ENCODE data around the gene PSMG4. TPM values are rescaled to one million over a fixed set of nuclear protein-coding genes. Genes with fewer than 3 reads are reported as not detected.

The PSMG4 gene
- total RNA-seq, 1 donor from 2014 or later: 26.3 TPM

DNA sequence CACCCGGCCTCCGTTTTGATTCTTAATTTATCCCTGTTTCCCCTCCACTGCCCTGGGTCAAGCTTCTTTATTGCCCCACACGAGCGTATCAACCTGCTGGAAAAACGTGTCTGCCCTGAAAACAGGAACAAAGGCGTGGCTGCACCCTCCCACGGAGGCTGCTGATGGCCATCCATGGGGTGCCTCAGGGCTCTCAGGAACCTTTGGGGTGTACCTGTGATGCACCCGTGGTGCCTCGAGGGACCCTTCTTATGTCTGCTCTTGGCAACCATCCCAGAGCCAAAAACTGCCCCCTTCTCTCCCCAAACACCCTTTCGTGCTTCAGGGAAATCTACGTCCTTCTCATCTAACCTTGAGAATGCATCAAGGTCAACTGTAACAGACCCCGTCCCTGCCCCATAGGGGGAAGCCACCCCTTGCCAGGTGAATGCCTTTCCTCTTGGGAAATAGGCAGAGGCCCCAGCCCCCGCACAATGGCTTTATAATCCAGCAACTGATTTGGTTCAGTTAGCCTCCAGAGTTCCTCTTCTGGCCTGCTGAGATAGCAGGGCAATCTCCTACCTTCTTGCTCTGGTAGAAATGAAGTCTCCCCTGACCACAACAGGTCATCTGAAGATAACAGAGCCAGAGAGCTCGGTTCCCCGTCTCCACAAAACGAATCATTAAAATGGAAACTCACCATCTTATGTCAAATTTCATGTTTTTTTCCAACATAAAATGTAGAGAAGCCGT is 29.4 kb downstream of the PSMG4 start:
- intact Hi-C loops (cut with micrococcal nuclease): no loop called here

DNA sequence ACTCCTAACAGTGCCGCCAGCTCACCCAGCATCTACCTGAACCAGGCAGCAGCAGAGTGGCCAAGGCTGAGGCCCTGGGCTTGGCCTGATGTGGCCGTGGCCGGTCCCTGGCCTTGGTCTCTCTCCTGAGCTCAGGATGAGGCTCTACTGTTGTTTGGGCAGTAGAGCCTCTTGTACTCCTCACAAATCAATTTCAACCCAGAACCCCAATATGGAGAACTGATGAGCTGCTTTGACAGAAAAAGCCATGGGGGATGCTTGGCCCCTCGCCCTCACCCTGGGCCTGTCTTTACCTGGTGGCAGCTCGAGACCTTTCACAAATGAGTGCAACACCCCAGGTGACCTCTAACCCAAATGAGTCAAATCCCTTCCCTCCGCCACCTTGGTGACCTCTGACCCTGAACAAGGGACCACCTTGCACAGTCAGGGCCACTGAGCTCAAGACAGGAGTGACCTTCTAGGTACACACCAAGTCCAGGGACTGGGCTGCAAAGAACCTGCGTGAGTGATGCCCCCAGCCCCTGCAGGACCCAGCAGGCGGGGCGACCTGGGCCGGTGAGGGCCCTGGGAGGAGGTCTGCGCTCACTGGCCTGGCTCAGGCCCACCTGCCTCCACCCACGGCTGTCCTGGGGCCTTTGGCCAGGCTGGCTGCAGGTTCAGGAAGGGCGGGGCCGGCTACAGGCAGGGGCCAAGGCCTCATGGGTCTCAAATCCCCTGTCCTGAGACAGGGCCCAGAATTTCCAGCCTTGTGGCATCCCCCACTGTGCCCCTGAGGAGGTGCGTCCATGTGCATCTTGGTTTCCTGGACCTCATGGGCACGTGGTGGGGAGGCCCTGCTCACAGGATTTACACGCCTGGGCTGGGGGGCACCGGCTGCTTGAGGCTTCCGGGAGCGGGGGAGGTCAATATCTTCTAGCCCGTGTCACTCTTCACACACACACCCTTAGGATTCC is 30.2 kb downstream of the PSMG4 start:
- intact Hi-C loops (cut with micrococcal nuclease): no loop called here

DNA sequence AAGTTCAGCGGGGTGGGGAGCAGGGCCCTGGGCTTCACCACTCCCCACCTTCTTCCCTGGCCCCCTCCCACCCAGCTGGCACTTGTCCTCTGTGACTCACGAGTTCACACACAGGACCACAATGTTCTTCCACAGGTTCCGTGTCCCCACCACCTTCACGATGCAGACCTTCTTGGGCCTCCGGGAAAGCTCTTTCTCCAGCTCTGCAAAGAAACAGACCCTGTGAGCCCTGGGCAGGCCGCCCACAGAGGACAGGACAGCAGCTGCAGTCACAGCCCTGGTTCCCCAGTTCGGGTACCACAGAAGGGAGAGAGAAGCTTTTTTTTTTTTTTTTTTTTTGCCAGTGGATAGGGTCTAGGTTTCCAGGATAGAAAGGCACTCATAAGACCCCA is 30.9 kb downstream of the PSMG4 start:
- intact Hi-C loops (cut with micrococcal nuclease): no loop called here

DNA sequence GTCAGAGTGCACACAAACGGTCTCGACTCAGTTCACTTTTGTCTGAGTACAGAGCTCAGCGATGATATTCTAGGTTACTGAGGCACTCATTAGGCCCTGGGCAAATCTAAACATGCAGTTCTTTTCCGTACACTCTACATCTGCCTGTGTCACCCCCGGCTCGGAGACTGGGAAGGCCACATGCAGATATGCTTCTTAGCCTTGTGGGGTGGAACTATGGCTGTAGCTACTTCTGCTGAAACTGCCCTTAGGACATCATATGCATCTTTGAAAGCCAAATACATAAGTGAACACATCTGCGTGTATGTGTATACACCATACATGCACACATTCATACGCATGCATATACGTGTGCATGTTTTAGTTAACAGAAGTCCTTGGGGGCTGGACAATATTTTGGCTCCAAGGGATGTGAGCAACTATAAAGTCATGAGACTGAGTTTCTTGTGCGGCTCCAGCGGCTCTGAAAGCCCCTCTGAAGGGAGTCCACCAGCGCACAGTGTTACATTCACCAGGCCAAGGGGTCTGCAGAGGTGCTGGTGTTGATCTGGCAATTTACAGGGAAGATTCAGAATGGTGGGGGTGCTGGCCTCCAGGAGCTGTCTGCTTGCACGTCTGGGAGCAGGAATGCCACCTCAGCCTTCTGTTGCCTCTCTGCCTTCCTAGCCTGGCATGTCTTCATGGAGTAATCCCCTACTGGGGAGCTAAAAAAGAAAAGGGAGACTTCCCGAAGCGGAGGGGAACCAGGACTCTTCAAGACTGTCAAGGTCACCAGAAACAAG is 31.6 kb downstream of the PSMG4 start:
- intact Hi-C loops (cut with micrococcal nuclease): no loop called here

DNA sequence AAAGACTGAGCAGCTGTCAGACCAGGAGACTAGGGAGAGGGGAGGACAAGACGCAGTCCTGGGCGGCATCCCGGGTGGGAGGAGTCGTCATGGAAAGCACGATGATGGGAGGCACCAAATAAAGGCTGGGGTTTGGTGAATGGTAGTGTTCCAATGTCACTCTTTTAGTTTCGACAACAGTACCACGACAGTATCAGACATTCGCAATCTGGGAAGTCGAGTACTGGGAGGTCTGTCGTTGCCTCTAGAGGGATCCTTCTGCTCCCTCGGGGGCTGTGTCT is 32.1 kb downstream of the PSMG4 start:
- intact Hi-C loops (cut with micrococcal nuclease): no loop called here

DNA sequence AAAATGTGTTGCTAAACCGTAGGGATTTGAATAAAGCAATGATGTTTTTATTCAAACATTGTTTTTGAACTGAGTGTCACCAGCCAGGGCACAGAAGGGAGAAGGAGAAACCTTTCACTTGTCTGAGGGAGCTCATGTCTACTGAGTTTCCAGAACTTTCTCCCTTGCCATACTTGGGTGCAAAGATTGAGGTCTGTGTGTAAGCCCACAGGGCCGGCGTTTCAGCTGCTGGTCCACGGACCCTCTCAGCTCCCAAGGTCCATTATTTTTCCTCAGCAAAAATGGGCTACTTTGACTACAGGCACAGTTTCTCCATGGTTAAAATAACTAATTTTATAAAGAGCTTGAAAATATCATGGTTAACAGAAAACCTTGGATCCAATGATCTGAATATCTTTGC is 32.6 kb downstream of the PSMG4 start:
- intact Hi-C loops (cut with micrococcal nuclease): no loop called here

DNA sequence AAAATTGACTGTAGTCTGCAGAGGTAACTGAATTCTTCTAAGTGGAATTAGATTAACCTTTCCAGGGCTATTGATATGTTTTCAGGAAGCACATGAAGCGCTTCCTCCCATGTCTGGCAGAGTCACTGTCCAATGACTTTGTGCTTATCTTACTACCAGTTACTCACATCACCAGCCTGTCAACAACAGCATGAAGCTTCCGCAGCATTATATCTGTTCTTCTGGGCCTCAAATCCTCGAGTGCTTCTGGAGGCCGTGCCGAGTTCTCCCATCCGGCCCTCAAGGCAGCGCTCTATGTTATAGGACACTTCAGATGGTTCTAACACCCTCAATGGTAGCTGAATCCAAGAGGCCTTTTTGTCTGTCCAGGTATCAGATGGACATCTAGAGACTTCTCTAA is 33.2 kb downstream of the PSMG4 start:
- intact Hi-C loops (cut with micrococcal nuclease): no loop called here

DNA sequence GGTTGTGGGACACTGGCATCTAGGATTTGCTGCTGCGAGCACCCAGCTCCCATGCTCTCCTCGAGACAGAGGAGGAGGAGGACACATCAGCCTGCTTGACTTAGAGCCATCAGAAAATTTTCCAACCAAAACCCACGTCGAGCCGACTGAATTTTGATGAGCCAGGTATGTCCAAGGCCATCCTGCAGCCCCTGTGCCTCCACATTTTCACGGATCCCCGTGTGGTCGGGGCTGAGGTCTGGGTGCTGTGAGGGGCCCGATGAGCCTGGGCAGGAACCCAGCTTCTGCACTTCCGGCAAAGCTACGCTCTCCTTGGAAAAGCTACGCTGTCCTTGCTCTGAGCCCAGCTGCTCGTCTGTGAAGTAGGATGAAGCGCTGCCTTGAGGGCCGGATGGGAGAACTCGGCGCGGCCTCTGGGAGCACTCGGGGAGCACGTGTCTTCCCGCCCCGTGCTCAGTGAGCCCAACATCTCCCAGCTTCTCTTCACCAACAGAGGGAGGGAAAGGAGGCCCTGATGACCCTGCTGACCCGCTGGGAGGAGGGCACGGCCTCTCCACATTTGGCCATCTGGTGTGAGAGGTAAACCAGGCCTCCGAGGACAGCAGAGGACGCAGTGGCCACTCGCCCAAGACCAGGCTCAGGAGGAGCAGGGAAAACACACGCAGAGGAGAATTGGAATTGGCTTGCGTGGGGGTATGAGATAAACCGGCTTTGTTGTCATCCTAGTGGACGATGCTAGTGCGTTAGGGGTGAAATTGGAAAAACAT is 33.9 kb downstream of the PSMG4 start:
- intact Hi-C loops (cut with micrococcal nuclease): no loop called here

DNA sequence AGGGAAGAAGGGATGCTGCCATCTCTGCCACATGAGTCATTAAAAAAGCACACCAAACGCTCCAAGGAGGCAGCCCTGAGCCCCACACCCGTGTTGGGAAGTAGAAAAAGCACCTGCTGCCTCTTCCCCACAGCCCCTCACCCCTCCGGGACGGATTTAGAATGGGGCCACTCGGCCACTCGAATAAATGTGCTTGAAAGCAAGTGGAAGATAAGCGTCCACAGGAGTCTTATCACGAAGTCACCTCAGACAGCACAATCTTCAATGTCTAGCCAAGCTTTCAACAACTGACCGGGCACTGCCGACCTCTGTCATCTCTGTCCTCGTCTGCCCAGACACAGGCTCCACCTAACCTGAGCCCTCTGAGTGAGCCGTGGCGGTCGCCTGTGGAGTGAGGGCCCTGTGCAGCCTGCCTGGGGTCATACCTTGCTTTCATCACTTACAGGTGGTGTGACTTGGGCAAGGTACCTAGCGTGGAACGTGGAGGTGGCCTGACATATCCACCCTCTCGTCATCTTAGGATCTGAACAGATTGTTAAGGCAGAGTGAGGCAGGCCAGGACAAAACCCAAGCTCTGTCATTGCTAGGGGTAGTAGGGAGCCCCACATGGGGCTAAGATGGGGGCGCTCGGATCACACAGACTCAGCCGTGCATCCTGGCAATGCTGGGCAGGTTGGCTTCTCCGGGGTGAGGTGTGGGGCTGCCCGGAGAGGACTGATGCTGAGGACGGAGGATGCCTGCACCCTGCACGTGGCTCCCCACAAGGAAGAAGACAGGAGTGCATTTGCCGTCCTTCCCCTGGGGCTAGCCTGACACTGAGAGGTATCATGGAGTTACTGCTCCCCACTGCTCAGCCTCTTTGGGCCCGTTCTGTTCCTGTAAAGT is 34.8 kb downstream of the PSMG4 start:
- intact Hi-C loops (cut with micrococcal nuclease): no loop called here

DNA sequence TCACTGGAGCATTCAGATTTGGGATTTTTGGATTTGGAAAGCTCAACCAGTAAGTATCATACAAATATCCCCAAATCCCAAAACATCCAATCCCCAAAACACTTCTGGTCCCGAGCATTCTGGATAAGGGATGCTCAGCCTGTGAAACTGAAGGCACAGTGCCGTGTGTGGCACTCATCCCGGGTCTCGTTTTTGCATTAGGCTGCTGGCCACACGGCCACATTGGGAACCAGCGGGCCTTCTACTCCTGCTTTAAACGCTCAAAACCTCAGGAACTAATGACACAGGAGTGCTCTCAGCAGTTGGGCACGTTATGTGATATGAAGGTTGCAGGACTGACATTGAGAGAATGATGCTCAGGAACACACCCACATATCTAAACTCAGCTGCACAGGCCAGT is 35.6 kb downstream of the PSMG4 start:
- intact Hi-C loops (cut with micrococcal nuclease): no loop called here

DNA sequence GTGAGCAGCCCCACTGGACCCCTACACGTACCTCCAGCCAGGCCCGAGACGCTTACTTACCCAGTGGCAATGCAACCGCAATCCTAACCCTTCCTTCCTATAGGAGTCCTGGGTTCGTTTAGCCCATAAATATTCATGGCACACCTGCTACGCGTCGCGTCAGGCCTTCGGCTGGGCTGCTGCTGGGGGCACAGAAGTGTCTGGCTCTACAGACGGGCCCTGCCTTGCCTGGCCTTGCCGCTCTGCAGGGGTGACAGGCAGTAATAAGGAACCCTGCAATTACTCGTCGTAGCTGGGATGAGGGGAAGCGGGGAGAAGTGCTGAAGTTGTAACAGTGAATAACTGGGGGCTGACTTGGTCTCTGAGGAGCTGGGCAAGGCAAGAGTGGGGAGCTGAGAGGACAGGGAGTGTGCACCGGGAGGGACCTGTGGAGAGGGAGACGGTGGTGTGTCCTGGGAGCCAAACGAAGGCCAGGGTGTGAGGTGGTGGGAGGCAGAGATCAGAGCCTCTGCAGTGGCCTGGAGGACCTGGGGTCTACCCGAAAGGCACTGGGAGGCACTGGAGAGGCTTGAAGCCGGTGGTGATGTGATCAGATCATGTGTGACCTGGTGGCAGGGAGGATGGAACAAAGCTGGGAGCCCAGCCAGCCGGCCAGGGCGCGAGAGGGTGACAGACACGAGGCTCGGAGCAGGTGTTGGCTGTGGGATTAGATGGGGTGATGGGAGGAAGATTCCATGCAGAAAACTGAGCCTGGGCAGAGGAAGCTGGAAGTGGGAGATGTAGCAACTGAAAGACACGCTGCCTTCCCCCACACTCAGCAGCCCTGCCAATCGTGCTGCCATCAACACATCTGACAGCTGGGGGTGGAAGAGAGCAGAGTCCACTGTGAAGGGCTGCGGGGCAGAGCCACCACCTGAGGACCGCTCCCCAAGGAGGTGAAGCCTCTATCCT is 36.4 kb downstream of the PSMG4 start:
- intact Hi-C loops (cut with micrococcal nuclease): no loop called here

DNA sequence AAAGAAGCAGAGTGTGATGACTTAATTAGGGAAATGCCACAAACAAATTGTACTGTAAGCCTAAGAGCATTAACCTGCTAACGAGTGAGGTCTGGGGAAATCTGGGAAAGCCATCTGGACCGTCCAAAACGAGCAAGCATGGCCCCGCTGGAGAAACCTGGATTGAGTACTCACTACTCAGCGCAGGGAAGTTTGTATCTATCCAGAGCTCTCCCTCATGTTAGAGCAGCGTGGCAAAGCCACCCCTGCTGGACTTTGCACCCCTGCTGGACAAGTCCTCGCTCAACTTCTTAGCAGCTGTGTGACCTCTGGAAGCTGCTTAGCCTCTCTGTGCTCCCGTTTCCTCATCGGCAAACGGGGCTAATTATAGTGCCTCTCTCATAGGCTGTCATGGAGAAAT is 37.3 kb downstream of the PSMG4 start:
- intact Hi-C loops (cut with micrococcal nuclease): no loop called here

DNA sequence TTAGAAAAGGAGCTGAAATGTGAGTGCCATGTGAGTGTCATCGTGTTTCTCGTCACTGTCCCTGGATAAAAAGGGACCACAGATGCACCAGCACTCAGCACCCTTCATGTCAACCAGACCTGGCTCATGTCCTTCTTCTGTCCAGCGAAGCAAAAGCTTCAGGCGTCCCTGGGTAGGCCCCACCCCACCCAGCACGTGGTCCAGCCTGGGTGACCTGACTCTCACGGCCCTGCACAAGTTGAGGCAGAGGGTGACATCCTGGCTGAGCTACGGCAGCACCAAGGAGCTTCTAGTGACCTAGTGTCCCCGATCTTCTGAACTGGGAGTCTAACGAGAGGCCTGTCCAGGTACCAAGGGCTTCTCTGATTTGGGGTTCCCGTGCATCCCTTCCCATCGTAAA is 37.8 kb downstream of the PSMG4 start:
- intact Hi-C loops (cut with micrococcal nuclease): no loop called here

DNA sequence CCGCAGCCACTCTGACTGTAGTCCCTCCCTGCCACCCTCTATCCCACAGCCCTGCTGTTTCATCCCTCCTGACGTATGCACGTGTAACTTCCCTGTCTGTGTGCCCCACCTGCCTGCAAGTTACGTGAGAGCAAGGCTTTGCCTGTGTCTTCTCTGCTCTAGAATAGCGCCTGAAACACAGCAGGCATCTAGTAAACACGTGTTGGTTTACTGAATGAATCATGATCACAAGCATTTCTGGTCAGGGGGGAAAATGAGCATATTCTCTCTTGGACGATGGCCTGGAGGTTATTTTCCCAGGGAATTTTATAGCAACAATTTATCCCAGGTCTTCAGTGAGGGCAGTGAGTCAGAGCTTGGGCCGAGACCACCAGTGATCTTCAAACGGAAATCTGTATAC is 38.3 kb downstream of the PSMG4 start:
- intact Hi-C loops (cut with micrococcal nuclease): no loop called here

DNA sequence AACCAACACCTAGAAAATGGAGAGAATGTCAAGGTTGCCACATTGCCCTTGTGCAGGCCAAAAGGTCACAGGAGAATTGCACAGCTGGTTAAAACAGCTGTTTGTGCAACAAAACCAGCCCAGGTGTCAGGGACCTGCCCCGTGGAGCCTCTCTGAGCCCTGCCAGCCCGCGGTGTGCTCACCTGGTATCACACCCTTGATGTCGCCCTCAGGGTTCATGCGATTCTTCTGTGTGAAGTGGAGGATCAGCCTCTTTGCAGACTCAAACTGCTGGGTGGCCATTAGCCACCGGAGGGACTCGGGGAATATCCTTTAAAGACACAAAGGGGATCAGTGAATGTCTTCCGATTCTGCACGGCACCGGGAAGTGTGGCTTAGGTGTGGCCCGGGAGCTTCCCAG is 39.2 kb downstream of the PSMG4 start:
- intact Hi-C loops (cut with micrococcal nuclease): no loop called here

DNA sequence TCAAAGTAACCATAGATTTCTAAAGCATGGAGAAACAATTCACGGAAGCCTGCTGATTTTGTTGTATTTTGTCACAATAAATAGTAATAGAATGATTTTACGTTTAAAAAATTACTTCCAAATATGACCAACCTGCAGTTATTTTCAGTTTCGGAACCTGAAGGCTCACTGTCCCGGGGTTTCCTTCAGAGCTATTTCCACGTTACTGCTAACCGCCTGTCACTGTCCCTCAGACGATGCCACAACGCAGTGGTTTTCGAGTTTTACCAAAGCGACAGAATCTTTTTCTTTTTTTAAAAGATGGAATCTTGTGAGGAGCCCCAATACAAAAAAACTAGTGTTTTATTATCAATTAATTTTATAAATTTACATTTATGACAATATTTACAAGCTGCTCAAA is 40.5 kb downstream of the PSMG4 start:
- intact Hi-C loops (cut with micrococcal nuclease): no loop called here

DNA sequence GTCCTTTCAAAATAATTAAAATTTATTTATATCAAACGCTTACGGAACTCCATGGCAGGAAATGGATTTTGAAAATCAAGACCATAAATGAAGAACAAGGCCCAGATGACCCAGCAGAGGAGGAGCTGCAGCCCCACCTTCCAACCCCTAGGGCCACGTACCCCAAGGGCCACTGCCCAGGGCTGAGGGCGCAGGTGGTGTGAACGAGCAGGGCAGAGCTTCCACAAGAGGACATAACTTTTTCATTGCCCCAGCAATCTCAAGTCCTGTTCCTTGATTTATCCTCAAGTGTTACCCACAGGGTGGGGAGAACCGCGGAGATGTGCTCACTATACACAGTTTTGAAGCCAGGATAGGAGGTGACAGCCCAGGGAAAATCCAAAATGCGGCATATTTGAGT is 42.8 kb downstream of the PSMG4 start:
- intact Hi-C loops (cut with micrococcal nuclease): no loop called here

DNA sequence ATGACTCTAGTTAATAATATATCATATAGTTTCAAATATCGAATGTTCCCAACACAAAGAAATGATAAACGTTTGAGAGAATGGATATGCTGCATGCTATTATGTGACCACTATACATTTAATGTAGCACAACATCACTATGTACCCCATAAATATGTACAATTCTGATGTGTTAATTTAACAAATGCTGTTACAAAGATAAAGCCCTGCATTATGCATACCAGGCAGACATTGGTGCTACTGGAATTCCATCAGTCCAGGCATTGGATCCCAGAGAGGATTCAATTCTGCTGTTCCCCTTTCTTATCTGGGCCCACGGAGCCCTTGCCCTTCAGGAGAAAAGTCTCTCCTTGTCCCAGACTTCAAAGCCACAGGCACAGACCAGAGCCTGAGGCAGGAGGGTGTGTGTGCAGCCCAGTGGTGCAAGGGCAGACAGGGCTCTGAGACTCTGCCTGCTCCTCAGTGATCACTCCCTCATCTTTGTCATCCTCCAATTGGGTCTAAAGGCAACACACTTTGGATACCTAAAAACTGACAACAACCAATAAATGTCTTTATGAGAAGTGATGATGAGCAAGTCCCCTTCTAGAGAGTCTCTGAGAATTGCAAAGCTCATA is 45.2 kb downstream of the PSMG4 start:
- intact Hi-C loops (cut with micrococcal nuclease): no loop called here
